Omental fat pad (tissue), 4 donors: ENCODE data around the gene GIPC2. TPM values are rescaled to one million over a fixed set of nuclear protein-coding genes. Genes with fewer than 3 reads are reported as not detected.
"Not testable (repeated sequence)": the region's sequence is repeated elsewhere in the genome, so short reads cannot be mapped to it uniquely, and the experiment has no call there.

Source experiments
- ATAC-seq: fragments of 150-250 bp; one replicate; pipeline ENCODE4 v1.9.1; 2016; ENCODE audit warnings: mild to moderate bottlenecking, moderate library complexity; ENCODE audit not compliant: low FRiP score
- DNase-seq: peaks from one replicate; pipeline ENCODE4 v3.0.0-alpha.2; 2019; ENCODE audit warnings: low spot score
- CTCF ChIP-seq, 3 donors: fragments of 450-650 bp; IDR thresholded peaks; one replicate each; pipeline ENCODE4 v1.5.1; 2016 to 2017; ENCODE audit warnings: antibody characterized with exemption in 3 of 3, mild to moderate bottlenecking in 3 of 3, moderate library complexity in 2 of 3
- total RNA-seq, 4 donors: library from RNA; depleted of rRNA; stranded (reverse); fragments of >200 nt; gene quantifications; one replicate each; pipeline ENCODE4 v1.1.0, GENCODE V29; 2016

GIPC2 gene
- total RNA-seq, 4 donors from 2014 or later = 1.4 to 15.9 (median 3.1) TPM

DNA sequence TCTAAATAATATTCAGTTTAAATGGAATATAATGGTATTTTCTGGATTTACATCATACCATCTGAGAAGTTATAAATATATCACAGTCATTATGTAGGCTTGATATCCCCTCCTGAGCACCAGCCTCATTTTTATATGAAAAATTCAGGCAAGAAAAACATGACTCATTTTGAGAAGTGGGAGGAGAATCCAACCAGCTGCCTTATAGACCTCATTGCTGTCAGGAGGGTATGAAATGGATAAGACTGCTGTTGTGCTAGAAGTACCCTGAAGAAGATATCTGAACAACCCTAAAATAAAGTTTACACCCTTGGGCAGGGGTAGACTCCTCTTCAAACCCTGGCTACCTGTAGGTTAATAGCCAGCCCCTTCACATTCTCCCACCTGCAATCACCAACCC is 8.8 kb downstream of the GIPC2 start:
- DNase-seq (no peak), ATAC-seq (no peak)
- no peak for TF ChIP-seq CTCF (IDR thresholded peaks at IDR 0.05)

GRCh38 chr1:78054972-78055371 is 9.2 kb downstream of the GIPC2 start:
- ATAC-seq (no peak), DNase-seq (no peak)
- TF ChIP-seq CTCF (IDR thresholded peaks at IDR 0.05) = no peak

DNA sequence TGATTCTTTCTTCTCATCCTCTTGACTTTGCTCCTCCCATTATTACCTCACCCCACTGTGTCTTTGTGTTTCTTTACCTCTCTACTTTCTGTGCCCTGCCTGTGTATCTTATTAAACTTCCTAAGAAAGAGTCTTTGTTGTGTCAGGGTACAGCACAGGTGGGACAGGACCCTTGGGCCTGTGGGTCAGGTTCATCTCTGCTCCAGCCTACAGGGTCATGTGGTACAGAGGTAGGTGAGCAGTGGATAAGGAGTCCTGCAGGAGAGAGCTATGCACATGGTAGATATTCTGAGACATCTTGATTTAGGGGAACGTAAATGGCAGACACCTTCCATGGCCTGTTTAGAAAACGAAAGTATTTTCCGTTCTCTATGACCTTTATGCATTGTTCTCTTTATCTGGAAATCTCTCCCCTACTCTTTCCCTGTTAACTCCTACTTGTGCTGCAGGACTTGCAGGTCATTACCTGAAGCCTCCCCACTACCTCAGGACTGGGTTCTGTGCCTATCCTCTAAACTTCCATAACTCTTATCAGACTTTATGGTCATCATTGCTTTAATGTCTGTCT is 9.9 kb downstream of the GIPC2 start:
- no peak for TF ChIP-seq CTCF (IDR thresholded peaks at IDR 0.05)
- DNase-seq = no peak
- ATAC-seq = no peak

DNA sequence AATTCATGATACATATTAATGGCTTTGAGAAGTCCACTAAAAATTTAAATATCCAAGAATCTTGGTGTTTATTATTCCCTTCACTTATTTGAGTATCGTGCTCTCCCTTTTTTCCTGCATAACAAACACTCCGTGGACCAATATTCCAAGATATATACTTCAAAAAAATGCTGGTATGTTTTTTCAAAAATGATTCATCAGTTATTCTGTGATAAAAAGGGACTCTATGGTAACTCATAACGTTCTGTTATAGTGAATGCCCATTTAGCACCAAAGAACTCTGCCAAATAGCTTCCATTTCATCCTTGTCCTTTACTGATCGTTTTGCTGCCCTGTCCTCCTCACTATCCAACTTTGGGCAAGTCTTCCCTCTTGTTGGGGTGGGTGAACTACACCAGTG is 12.9 kb downstream of the GIPC2 start:
- ATAC-seq (no peak), DNase-seq (no peak)
- no peak for TF ChIP-seq CTCF (IDR thresholded peaks at IDR 0.05)

DNA sequence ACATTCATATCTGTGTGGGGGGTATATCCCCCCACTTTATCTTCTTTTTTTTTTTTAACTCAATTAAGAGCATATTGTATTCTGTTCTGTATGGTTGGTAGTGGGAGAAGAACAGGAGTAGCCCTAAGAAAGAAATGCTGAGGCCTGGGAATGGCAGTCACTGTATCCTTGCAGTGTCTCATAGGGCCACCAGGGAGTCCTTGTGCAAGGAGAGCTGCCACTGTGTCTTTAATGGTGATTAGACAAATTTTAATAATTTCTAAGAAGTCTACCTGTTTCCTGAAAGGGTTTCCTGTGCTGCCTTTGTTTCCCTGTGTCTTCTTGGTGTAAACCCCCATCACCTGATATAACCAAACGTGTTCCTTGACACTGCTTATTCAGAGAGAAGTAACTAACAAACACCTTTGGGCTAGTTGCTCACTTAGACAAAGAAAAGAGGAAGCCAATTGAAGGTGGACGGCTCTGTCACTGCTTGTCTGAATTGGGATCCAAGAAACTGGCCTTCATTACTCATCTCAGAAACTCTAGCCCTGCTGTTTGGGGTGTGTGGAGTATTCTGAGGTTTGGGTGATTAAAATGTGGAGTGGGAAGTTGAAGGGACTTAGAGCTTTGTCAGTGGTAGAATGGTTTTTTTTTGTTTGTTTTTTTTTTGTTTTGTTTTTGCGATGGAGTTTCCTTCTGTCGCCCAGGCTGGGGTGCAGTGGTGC is 15.2 kb downstream of the GIPC2 start:
- ATAC-seq (no peak), DNase-seq (no peak)
- TF ChIP-seq CTCF (IDR thresholded peaks at IDR 0.05) = no peak

DNA sequence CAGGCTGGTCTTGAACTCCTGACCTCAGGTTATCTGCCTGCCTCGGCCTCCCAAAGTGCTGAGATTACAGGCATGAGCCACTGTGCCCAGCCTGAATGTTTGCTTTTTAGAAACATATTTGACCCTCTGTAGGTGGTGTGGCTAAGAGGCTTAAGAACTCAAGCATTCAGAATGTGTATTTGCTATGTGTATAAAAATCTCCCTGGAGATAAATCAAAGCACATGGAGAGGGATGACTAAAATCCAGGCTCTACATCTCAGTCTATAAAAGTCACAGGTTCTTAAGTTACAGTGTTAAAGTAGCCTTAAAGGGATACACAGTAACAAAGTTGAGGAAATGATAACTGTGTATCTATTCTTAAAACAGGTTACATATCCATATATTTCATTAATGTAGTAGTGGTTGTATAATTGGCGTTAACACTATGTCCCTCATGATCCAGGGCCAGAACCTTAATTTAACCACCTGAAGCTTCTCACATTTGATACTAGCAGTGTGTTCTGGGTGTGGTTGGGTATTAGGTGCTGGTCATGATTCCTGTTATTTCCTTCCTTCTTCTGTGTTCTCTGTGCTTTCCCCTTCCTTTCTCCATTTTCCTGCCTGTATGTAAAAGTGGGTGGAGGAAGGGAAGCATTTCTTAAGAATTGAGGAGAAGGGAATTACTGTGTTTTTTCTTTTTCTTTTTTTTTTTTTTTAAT is 16.2 kb downstream of the GIPC2 start:
- no peak for DNase-seq
- no peak for ATAC-seq
- TF ChIP-seq CTCF (IDR thresholded peaks at IDR 0.05) = no peak

GRCh38 chr1:78064886-78065285 is 19.1 kb downstream of the GIPC2 start:
- ATAC-seq, DNase-seq: not testable (repeated sequence)
